Right lobe of liver (tissue), 4 donors: ENCODE measurements around the gene SULF2.
A peak's percentile ranks its signal among the peaks of the same experiment; 100 is the strongest.

ENCODE experiments used
- CTCF ChIP-seq, 4 donors: fragments of 200-600 bp in 3 of 4; fragments of 450-650 bp in 1 of 4; IDR thresholded peaks; one replicate each; pipeline versions ENCODE4 v1.5.1 to v1.8.0; 2016 to 2022; ENCODE audit warnings: antibody characterized with exemption in 4 of 4, mild to moderate bottlenecking in 2 of 4
- POLR2A ChIP-seq: fragments of 450-650 bp; IDR thresholded peaks from one replicate; pipeline ENCODE4 v1.6.1; 2017; ENCODE audit warnings: antibody characterized with exemption, mild to moderate bottlenecking
- donor health status: DM: no; HTN: no; CAD: no.
- donor health status: DM: no; HTN: no; CAD: no.
- donor health status: DM: no; HTN: yes; CAD: no.

- TF ChIP-seq CTCF (IDR thresholded peaks at IDR 0.05) (no peak), POLR2A (peak; percentile 19)
Observed at GRCh38 chr20:47711046-47711752, 74.1 kb downstream of the SULF2 start.
